PC-3 (cell line): ENCODE measurements around the gene KCNK6. TPM values are rescaled to one million over a fixed set of nuclear protein-coding genes. Genes with fewer than 3 reads are reported as not detected.
A peak's percentile ranks its signal among the peaks of the same experiment; 100 is the strongest.

ENCODE experiments used
- ATAC-seq: fragments of 200-7000 bp; cut with Tn5 transposase; 2 replicates; pipeline ENCODE4 v1.9.1; 2020; ENCODE audit warnings: mild to moderate bottlenecking, moderate library complexity
- BruUV-seq: library from RNA; stranded (reverse); fragments of 400-500 nt; replicated peaks from 2 replicates; lab custom pipeline; 2021; lab: Mats Ljungman, UMichigan
- CTCF ChIA-PET: fragments of 300-600 bp; sonication (Branson Sonifier 250); formaldehyde crosslinking; loops from one replicate; lab custom pipeline; 2022; ENCODE audit warnings: antibody characterized with exemption; lab: Charles Lee
- POLR2A ChIA-PET: fragments of 300-600 bp; sonication (Branson Sonifier 250); formaldehyde crosslinking; loops from one replicate; lab custom pipeline; 2022; ENCODE audit warnings: antibody characterized with exemption; ENCODE audit not compliant: unreplicated experiment; lab: Charles Lee
- DNase-seq: peaks from one replicate; pipeline ENCODE4 v3.0.0-alpha.2; 2015
- H2AFZ ChIP-seq: fragments of 300-600 bp; sonication (generic); 2 replicates; pipeline ENCODE4 v1.6.0; 2016; ENCODE audit warnings: antibody characterized with exemption, low read length
- H3F3A ChIP-seq: fragments of 300-600 bp; sonication (generic); one replicate; pipeline ENCODE4 v1.6.0; 2017; ENCODE audit warnings: antibody characterized with exemption, low read length, control low read depth, mild to moderate bottlenecking; ENCODE audit not compliant: unreplicated experiment
- H3K27ac ChIP-seq: fragments of 300-600 bp; sonication (generic); 2 replicates; pipeline ENCODE4 v1.5.1; 2016; ENCODE audit warnings: mild to moderate bottlenecking, low read length
- H3K27me3 ChIP-seq: fragments of 300-600 bp; sonication (generic); 2 replicates; pipeline ENCODE4 v1.6.1; 2016; ENCODE audit warnings: low read length, mixed read lengths
- H3K36me3 ChIP-seq: fragments of 300-600 bp; sonication (generic); 2 replicates; pipeline ENCODE4 v1.6.1; 2016; ENCODE audit warnings: low read depth, mixed run types, low read length, mixed read lengths
- H3K4me1 ChIP-seq: fragments of 300-600 bp; sonication (generic); 2 replicates; pipeline ENCODE4 v1.5.1; 2016; ENCODE audit warnings: low read length; ENCODE audit not compliant: insufficient read depth
- H3K4me2 ChIP-seq: fragments of 300-600 bp; sonication (generic); 2 replicates; pipeline ENCODE4 v1.6.0; 2016; ENCODE audit warnings: low read length
- H3K4me3 ChIP-seq: fragments of 300-600 bp; sonication (generic); 2 replicates; pipeline ENCODE4 v1.5.1; 2016; ENCODE audit warnings: mild to moderate bottlenecking, low read length, mixed read lengths
- H3K79me2 ChIP-seq: fragments of 300-600 bp; sonication (generic); 2 replicates; pipeline ENCODE4 v1.6.1; 2017; ENCODE audit warnings: low read length, mixed read lengths
- H3K9ac ChIP-seq: fragments of 300-600 bp; sonication (generic); 2 replicates; pipeline ENCODE4 v1.6.0; 2016; ENCODE audit warnings: mild to moderate bottlenecking, low read length
- H3K9me2 ChIP-seq: fragments of 300-600 bp; sonication (generic); replicated peaks from 2 replicates; pipeline ENCODE4 v1.6.1; 2016; ENCODE audit warnings: mixed run types, low read length, mixed read lengths
- H3K9me3 ChIP-seq: fragments of 300-600 bp; sonication (generic); 2 replicates; pipeline ENCODE4 v1.6.1; 2016; ENCODE audit warnings: low read length, mixed read lengths
- H4K20me1 ChIP-seq: fragments of 300-600 bp; sonication (generic); 2 replicates; pipeline ENCODE4 v1.6.1; 2016; ENCODE audit warnings: low read length, mixed read lengths
- CTCF ChIP-seq: fragments of 300-600 bp; sonication (generic); conservative IDR thresholded peaks from 2 replicates; pipeline ENCODE4 v1.5.1; 2017; ENCODE audit warnings: antibody characterized with exemption, low read depth, mild to moderate bottlenecking, low read length
- EZH2 ChIP-seq: fragments of 300-600 bp; sonication (generic); IDR thresholded peaks from one replicate; pipeline ENCODE4 v1.6.1; 2017; ENCODE audit warnings: antibody characterized with exemption, mild to moderate bottlenecking, low read length; ENCODE audit not compliant: unreplicated experiment
- EZH2phosphoT487 ChIP-seq: fragments of 300-600 bp; sonication (generic); IDR thresholded peaks from 2 replicates; pipeline ENCODE4 v1.6.1; 2018; ENCODE audit warnings: mild to moderate bottlenecking, antibody characterized with exemption, low read length, borderline replicate concordance
- intact Hi-C: fragments of 100-400 bp; cut with micrococcal nuclease; formaldehyde crosslinking; loops from 2 replicates; pipeline ENCODE4 v1.9.0; 2023
- total RNA-seq: library from RNA; depleted of rRNA; stranded (reverse); fragments of >200 nt; gene quantifications from 2 replicates; pipeline ENCODE4 v1.2.3, GENCODE V29; 2014

Gene KCNK6
- total RNA-seq, 1 experiment from 2014 or later = 3.3 TPM

- H3K27me3 ChIP-seq = no peaks in the 10 kb centered on the region
- BruUV-seq = TSS peak; percentile 88
- peaks cover 32% of the 10 kb centered on the region for H3K4me1 ChIP-seq
- CTCF ChIA-PET = interaction anchor here (1.0 kb wide), 1 partner anchor 14 kb away, joined by 4 read pairs; no protein-coding TSS in a partner anchor
- peak overlapping the region; percentile 90 for H3K27ac ChIP-seq
- H2AFZ ChIP-seq = no peak overlapping the region
- H4K20me1 ChIP-seq = no peaks in the 10 kb centered on the region
- H3K4me2 ChIP-seq = peak overlapping the region; percentile 98
- no peak for DNase-seq
- peaks cover 31% of the 10 kb centered on the region for H3K79me2 ChIP-seq
- H3K9me3 ChIP-seq = no peaks in the 10 kb centered on the region
- H3F3A ChIP-seq = no peaks in the 10 kb centered on the region
- TF ChIP-seq EZH2 = no peak
- no peak for TF ChIP-seq EZH2phosphoT487
- TF ChIP-seq CTCF = no peak
- peak overlapping the region; percentile 84 for H3K4me3 ChIP-seq
- POLR2A ChIA-PET = interaction anchor here (0.7 to 1.0 kb wide), 2 partner anchors 36 to 38 kb away, joined by 3 read pairs; no protein-coding TSS in a partner anchor
- ATAC-seq = peak; percentile 0; the same call in 1 of the 2 replicates
- H3K36me3 ChIP-seq = no peaks in the 10 kb centered on the region
- peak overlapping the region; percentile 87 for H3K9ac ChIP-seq
- intact Hi-C loops = loop anchor here (2.0 kb wide), 2 partner anchors 30 to 38 kb away; partner anchors contain the start of gene CATSPERG
- no peaks in the 10 kb centered on the region for H3K9me2 ChIP-seq
Measured at GRCh38 chr19:38304352-38304865, 15.2 kb upstream of the KCNK6 start.

- Histone ChIP-seq H3K4me1 (peaks cover 27% of the 10 kb centered on the region), H2AFZ (no peak overlapping the region), H3K4me2 (peak overlapping the region; percentile 98), H3K79me2 (peaks cover 31% of the 10 kb centered on the region), H3K9me2 (no peaks in the 10 kb centered on the region), H3K36me3 (no peaks in the 10 kb centered on the region), H4K20me1 (no peaks in the 10 kb centered on the region), H3F3A (no peaks in the 10 kb centered on the region), H3K4me3 (peak overlapping the region; percentile 84), H3K9ac (peak overlapping the region; percentile 87), H3K9me3 (no peaks in the 10 kb centered on the region), H3K27ac (peak overlapping the region; percentile 90), H3K27me3 (no peaks in the 10 kb centered on the region)
- BruUV-seq = no TSS peak
- POLR2A ChIA-PET = interaction anchor here (0.6 to 1.0 kb wide), 3 partner anchors 8 to 1131 kb away, joined by 3 to 8 read pairs (median 3); partner anchors contain the start of gene RPS16
- intact Hi-C loops = loop anchor here (2.0 kb wide), 2 partner anchors 30 to 38 kb away; partner anchors contain the start of gene CATSPERG
- DNase-seq = peak; percentile 95
- CTCF ChIA-PET = no interaction called here
- no peak for TF ChIP-seq EZH2phosphoT487
- no peak for TF ChIP-seq CTCF
- no peak for TF ChIP-seq EZH2
- peak; percentile 70 for ATAC-seq
Measured at GRCh38 chr19:38304866-38305429, 14.7 kb upstream of the KCNK6 start.

GRCh38 chr19:38306236-38306635, 13.4 kb upstream of the KCNK6 start:
- ChIA-PET POLR2A (no interaction called here), CTCF (no interaction called here)
- no peaks in the 10 kb centered on the region for H3K27me3 ChIP-seq
- no peaks in the 10 kb centered on the region for H4K20me1 ChIP-seq
- peaks cover 22% of the 10 kb centered on the region for H3K4me1 ChIP-seq
- no peaks in the 10 kb centered on the region for H3K9me3 ChIP-seq
- ATAC-seq = no peak
- H2AFZ ChIP-seq = no peak overlapping the region
- DNase-seq = no peak
- H3K4me3 ChIP-seq = no peak overlapping the region
- no peak for TF ChIP-seq EZH2
- no peak for TF ChIP-seq CTCF
- TF ChIP-seq EZH2phosphoT487 = no peak
- no peak overlapping the region for H3K27ac ChIP-seq
- intact Hi-C loops = no loop called here
- H3K9ac ChIP-seq = no peak overlapping the region
- no peaks in the 10 kb centered on the region for H3F3A ChIP-seq
- peaks cover 31% of the 10 kb centered on the region for H3K79me2 ChIP-seq
- no peaks in the 10 kb centered on the region for H3K36me3 ChIP-seq
- no peak overlapping the region for H3K4me2 ChIP-seq
- no TSS peak for BruUV-seq
- no peaks in the 10 kb centered on the region for H3K9me2 ChIP-seq
